HG03196 (cell line): Measurements from ENCODE around the gene CDK6.

Source experiments
- ATAC-seq: cut with Tn5 transposase; IDR thresholded peaks from one replicate; pipeline ENCODE4 v1.9.1; 2021; ENCODE audit not compliant: unreplicated experiment

Gene CDK6

DNA sequence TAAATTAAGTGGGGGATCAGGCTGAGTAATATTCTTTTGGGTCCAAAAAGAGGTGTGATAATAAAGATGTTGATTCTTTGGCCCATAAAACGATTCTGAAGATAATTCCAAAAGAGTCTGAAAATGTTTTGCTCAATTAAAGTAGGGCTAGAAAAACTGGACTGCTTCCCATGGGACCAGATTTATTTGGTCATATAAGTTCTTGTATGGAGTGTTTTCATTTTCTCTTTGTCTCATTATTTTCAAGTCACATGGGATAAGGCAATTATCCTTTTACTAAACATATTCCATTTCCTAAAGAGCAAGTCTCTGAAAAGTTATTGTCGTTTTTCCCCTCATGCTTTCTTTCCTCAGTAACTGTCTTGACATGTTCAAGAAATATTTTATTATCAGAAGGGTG lies 41.5 kb downstream of the CDK6 start:
- ATAC-seq, result no peak

DNA sequence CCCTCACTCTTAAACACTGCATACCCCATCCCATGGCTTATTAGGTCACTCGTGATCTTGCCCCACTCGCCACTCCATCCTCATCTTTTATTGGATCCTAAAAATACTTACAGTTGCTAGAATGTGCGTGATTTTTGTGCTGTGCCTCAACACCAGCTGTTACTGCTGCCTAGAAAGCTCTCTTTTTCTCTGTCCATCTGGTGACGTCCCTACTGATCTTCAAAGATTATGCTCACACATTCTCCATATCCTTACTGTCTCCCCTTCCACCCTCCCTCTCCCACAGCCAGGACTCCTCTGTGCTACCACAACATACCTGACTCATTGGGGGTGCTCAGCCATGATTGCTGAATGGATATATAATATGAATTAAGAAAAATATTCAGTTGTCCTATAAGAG lies 42.0 kb downstream of the CDK6 start:
- ATAC-seq, result no peak

DNA sequence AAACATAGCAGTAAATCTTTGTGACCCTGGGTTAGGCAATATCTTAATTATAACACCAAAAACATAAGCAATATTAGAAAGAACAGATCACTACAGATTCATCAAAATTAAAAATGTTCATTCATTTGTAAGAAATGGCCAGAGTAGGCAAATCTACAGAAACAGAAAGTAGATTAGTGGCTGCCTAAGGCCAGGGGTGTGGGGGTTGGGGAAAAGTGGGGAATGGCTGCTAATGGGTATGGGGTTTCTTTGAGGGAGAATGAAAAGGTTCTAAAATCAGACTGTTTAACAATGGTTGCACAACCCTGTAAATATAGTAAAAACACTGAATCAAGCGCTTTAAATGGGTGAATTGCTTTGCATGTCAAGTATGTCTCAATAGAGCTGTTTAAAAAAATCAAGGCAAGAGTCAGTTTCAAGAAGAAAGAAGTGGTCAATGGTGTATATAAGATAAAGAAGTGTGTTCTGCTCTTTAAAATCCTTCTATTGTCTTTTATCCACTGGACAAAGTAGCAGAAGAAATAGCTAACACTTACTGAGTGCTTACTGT lies 42.6 kb downstream of the CDK6 start:
- ATAC-seq, result no peak

DNA sequence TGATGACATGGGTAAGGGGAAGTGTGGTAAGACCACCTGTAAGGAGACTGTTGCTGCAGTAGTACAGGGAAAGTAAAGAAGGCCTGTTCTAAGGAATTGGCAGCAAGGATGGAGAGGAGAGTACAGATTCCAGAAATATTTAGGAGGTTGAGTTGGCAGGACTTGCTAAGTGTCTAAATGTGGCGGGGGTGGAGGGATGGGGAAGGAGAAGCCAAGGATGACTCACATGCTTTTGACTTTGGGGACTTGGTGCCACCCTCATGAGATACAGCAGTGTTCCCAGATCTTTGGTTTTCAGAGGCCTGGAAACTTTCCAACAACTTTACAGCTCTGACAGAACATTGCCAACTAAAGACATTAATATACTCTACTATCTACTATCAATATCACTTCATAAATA lies 45.4 kb downstream of the CDK6 start:
- no peak for ATAC-seq

DNA sequence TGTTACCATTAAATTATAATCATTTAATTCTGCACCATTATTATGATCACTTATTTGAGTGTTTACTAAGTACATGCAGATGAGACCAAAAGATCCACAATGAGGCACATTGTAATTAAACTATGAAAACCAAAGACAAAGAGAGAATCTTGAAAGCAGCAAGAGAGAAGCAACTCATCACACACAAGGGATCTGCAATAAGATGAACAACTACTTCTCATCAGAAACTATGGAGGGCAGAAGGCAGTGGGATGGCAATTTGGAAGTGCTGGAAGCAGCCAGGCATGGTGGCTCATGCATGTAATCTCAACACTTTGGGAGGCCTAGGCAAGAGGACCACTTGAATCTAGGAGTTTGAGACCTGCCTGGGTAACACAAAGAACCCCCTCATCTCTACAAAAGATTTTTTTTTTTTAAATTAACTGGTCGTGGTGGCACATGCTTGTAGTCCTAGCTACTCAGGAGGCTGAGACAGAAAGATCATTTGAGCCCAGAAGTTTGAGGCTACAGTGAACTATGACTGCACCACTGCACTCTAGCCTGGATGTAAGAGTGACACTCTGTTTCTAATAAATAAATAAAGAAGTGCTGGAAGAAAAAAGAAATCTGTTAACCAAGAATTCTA lies 47.7 kb downstream of the CDK6 start:
- ATAC-seq, result no peak

DNA sequence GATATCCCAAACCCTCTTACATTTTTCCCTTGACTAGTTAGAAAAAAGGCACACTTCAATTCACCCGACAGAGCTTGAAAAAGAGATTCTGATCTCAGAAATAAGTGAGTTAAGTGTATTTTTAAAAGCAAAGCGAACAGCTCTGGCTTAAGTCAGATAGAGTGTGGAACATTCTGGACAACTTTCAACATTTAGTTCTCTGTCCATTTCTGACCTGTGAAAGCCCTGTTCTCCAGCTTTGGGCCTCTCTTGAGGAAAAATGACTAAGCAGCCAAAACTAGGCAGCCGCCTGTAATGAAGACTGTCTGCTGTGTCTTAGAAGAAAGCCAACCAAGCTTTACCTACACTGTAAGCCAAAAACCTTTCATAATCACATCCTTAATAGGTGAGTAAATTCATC lies 50.5 kb downstream of the CDK6 start:
- ATAC-seq, result no peak

DNA sequence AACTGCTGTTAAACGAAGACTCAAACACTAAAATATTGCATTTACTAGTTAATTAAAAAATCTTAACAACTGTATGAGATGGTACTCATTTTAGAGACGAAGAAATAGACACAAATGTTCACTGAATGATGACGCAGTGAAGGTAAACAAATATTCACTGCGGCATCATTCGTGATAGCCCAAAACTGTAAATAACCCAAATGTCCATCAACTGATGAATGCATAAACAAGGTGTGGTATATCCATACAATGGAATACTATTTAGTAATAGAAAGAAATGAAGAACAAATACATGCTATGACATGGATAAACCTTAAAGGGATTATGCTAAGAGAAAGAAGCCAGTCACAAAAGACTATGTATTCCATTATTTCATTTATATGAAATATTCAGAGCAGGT lies 51.4 kb downstream of the CDK6 start:
- no peak for ATAC-seq

DNA sequence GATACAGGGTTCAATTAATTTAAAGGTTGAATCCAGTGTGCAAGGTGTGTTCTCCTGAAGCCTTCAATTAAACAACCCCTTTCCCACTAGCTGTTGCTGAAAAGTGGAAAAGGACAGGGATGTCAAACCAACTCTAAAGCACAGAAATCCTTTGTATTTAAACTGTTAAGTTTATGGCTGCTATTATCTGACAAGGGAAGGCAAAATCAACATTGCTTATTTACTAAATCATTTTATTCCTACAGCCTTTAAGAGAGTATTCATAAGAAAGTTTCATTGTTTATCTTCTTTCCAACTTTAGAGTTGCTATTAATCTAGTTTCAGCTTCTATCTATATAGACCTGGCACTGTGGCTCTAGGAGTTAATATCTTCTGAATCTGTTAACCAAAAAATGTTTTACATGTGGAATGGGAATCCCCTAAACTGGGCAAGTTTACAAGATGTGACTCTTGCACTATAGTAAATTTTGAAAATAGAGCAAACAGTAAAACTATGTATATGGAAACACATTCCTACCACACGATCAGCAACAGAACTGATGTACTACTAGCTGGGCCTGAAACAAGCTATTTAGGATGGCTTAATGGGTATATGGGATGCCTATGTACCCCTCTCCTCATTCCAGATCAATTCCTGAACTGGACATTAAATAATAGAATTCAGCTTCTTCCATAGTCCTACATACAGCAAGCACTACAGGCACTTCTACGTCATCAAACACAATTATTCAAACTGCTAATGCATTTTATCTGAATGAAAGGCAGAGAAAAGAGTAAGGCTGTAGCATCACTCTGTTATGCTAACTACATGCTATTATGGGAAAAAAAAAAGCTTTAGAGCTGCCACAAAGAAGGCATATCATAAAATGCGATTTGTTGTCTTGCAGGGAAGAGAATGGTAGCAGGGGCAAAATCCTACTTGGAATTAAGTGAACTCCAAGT lies 52.8 kb downstream of the CDK6 start:
- ATAC-seq, result no peak

DNA sequence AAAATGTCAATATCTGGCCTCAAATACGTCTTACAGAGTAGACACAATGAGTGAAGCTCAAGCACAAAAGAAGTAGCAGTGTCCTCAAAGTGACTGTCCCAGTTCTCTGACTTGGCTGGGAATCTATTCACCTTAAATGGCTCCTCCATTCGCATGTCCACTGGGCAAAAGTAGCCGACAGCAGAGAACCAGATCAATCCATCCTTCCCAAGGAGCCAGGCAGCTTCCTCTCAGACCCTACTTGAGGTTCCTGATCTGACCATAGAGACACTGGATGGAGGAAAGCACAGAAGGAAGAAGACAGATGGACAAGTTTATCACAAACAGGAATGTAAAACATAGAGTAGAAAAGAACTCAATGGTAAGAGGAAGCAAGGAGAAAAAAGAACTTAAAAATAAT lies 53.5 kb downstream of the CDK6 start:
- no peak for ATAC-seq

DNA sequence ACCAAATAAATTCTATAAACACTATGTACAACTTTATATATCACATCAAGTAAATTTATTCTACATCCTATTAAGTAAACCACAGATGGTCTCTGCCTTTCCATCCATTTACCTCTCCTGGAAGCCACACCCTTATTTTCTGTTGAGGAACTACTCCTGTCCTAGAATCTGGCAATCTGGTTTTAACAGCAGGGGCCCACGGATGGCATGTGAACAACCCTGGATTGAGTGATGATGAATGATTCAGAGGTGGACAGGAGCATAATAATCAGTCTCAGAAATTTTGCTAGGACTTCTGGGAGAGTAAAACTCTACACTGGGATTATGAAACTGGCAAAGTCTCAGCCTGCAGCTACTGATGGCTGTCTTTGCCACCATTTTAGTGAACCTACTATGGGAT lies 54.1 kb downstream of the CDK6 start:
- ATAC-seq, result no peak

DNA sequence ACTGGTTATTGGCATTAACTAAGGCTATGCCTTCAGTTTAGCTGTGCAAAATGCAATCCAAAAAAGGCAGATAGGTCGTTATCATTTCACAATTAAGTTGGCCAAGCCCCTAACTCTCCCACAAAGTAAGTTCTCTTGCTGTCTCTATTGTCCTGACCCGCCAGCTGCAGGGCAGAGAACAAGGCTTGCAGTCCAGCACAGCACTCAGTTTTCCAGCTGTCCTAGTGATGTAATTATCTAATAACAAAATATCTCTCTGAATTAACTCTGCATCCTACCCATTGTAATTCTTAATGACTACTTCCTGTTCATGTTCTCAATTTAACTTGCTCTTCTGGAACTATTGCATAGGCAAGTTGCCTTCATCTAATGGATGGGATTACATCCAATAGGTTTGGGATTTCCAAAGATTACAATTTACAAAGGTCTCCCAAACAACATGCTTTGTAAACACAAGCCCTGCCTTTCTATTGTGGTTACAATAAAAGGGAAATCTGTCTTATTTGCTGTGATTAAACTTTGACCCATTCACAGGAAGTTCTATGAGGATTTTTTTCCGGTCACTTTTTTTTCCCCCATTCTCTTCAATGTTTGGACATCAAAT lies 55.2 kb downstream of the CDK6 start:
- no peak for ATAC-seq

DNA sequence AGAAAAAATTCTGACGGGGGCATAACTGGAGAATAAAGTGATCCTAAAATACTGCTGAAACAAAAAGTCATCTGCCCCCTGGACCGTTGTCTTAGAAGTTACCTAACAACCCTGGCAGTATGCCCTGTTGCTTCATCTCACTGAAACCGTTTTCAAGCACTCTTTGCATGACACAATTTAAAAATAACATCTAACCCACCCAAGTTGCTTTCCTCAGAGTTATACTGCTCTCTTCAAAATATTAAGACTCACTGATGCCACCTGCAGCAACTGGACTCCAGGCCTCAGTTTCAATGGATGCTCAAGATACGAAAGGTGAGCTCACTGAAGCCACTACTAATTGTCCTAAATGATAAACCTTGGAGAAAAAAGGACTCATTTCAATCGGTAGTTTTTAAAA lies 57.4 kb downstream of the CDK6 start:
- peak; percentile 59 for ATAC-seq

DNA sequence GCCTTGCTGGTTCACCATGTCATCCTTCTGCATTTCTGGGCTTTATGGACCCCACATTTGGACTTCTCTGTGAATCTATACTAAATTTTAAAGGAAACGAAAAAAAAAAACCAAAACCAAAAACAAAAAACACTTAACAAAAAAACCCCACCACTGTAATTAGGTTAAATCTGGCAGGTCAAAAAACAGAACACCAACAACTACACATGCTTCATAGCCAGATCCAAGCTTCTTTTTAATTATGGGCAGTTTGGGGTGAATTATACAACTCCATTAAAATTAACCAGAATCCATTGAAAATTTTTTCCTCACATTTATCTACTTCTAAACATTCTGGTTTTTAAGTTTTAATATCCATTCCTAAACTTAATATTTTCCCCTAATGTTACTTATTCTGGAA lies 58.4 kb downstream of the CDK6 start:
- no peak for ATAC-seq

DNA sequence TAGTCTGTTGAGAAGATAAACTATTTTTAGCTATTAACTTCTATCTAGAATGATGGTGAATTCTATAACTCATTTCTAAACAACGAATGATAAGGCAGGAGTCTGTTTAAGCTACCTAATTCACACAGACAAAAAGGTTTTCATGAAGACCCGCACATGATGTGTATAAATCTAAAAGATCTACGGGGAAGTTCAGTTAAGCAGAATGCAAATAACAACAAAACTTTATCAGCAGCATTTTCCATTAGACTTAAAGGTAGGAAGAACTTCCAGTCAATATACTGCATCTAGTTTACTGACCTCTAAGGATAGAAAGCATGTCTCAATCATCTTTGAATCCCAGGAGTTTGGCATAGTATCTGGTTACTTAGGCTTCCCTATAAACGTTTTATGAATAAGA lies 62.6 kb downstream of the CDK6 start:
- no peak for ATAC-seq

DNA sequence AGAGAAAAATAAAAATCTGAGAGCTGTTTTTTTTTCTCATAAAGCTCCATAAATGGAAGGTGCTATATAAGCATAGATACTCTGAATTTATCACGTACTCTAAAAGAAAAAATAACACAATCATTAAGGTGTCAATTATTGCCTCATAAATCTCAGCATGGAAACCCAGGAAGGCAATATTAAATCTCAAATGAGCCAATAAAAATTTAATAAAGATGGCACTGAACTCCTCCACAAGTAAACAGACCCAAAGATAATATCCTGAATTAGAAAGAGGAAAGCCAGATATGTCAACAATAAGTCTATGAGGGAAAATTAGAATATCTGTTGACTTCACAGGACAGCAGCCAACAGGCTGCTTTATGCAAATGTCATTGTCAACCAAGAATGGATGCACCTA lies 66.5 kb downstream of the CDK6 start:
- ATAC-seq, result no peak

DNA sequence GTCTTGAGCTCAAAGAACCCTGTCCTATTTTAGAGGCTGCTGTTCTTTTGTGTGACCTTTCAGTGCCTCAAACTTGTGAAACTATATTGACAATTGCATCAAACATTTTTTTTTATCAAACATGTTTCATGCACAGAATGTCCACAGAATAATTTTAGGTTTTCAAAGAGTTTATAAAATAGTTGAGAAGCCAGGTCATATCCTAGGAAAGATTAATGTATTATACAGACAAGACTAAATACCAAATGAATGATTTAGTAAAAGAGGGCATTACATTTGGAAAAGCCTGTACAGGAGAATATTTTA lies 67.0 kb downstream of the CDK6 start:
- no peak for ATAC-seq

DNA sequence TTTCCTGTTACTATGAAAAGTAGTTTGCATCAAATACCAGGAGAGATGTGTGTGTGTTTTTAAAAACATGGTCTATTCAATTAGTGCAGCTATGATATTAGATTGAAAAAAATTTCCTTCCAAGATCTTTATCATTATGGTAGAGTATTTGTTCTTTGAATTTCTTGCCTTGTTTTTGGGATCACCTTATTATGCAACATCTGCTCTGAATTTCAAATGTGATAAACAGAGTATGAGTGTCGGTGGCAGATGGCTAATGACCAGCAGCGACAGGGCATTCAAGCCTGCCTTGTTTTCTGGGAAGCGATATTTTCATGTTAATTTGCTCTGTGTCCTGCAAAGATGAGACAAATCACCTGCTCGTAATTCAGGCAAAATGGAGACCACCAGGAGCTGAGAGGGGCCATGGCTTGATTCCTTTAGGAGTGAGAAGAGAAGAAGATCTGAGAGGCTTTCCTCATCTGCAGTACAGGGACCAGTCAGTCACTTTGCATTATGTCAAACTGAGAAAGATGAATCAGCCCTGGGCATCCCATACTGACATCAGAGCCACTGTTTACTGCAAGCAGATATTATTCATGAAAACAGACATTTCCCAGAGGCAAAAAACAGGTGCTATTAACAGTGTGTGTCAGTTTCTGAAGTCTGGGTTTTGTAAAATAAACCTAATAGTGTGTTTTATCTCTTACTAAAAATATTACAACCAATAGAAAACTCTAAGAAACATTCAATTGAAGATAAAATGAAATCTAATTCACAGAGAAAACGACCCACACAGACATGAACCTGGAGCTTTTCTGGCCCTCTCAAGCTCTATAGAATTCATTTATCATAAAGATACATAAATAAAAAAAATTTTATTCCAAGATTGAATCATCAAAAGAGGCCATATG lies 67.6 kb downstream of the CDK6 start:
- ATAC-seq, result peak; percentile 81

DNA sequence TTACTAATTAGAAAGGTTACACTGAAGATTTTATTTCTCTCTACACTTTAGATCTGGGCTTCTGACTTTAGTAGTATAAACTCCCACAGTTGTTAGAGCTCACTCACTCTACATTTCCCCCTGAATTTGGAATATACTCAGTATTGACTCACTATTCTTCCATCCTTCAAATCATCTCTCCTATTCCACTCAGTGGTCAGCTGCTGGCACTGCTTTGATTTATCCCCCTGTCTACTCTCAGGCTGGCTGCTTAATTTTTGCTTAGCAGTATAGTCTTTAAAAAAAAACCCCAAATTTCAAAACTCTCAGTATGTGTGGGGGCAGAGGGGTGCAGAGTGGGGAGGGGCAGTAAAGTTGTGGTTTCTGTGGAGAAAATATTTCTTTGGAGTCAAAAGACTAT lies 68.9 kb downstream of the CDK6 start:
- ATAC-seq, result no peak

DNA sequence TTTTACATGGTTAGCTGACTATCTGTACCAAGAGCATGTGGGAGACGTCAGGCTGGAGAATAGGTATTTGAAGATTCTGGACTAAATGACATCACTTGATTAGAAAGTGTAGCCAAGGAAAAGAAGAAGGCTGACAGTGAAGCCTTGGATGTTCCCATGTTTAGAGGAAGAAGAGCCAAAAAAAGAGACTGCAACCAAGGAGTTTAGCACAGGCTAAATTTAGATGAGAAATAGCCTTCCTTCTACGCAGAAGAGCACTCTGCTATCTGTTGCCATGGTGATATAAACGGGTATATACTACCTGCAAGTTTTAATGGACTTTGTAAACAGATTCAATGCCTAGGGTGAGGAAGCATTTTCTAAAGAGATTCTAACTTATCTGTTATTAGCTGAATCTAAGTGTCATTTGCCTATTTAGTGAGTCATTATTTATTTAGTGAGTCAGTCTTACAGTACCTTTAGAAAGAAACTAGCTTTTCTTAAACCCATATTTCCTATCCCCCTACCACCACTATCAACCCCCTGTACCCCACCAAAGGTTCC lies 69.8 kb downstream of the CDK6 start:
- ATAC-seq, result no peak

DNA sequence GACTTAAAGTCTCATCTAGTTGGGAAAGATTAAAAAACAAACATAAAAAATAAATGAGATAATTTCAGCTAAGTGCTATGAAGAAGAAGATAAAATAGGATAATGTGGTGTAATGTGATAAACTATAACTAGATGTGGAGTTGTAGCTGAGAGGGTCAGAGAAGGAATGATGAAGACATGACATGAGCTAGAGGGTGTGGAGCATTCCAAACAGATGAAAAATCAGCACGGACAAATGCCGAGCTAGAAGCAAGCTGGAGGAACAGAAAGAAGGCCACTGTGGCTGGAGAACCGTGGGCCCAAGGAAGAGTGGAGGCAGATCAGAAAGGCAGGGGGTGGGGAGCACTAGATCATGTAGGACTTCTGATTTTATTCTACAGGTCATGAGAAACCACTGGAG lies 70.6 kb downstream of the CDK6 start:
- no peak for ATAC-seq
